HEK293 (cell line): Measurements from ENCODE around the gene WWOX.

Experiments used
- CTCF ChIA-PET: fragments of 350-600 bp; formaldehyde crosslinking; extraction: SDS; loops from one replicate; lab custom pipeline; 2021; ENCODE audit warnings: antibody characterized with exemption; lab: Yijun Ruan, JAX
- POLR2A ChIA-PET: fragments of 300-600 bp; formaldehyde crosslinking; extraction: SDS; loops from one replicate; lab custom pipeline; 2020; ENCODE audit warnings: antibody characterized with exemption, inconsistent platforms; lab: Yijun Ruan, JAX
- H3K27ac ChIP-seq: fragments of 200-500 bp; sonication (Bioruptor generic); 2 replicates; pipeline ENCODE4 v1.5.1; 2014; ENCODE audit warnings: low read depth, low read length, control low read depth, inconsistent platforms; ENCODE audit errors: extremely low read depth
- H3K36me3 ChIP-seq, 2 experiments: fragments of 200-500 bp in 1 of 2; sonication (Bioruptor generic) in 1 of 2; 1 replicate in 1 of 2; 2 replicates in 1 of 2; pipeline ENCODE4 v1.5.1; 2014 to 2017; ENCODE audit warnings: inconsistent platforms in 2 of 2, low read length in 2 of 2; ENCODE audit not compliant: control insufficient read depth in 2 of 2, insufficient read depth in 1 of 2
- H3K4me1 ChIP-seq: fragments of 200-500 bp; sonication (Bioruptor generic); 2 replicates; pipeline ENCODE4 v1.5.1; 2014; ENCODE audit warnings: mild to moderate bottlenecking, low read length, inconsistent platforms; ENCODE audit not compliant: control insufficient read depth, insufficient read depth
- H3K4me3 ChIP-seq: 2 replicates; pipeline ENCODE4 v1.5.1; 2011; ENCODE audit warnings: low read depth, mild to moderate bottlenecking, control low read depth, low read length, moderate library complexity
- H3K9me3 ChIP-seq: fragments of 200-500 bp; sonication (Bioruptor generic); 2 replicates; pipeline ENCODE4 v1.5.1; 2014; ENCODE audit warnings: low read depth, low read length, inconsistent platforms; ENCODE audit not compliant: control insufficient read depth, insufficient read depth
- KLF17 ChIP-seq: fragments of 450-650 bp; formaldehyde crosslinking; IDR thresholded peaks from 2 replicates; pipeline ENCODE4 v1.5.1; 2016; ENCODE audit warnings: missing biosample characterization, missing genetic modification characterization
- PRDM6 ChIP-seq: fragments of 450-650 bp; formaldehyde crosslinking; IDR thresholded peaks from 2 replicates; pipeline ENCODE4 v1.5.1; 2017; ENCODE audit warnings: missing biosample characterization, missing genetic modification characterization
- REPIN1 ChIP-seq: fragments of 450-650 bp; formaldehyde crosslinking; IDR thresholded peaks from 2 replicates; pipeline ENCODE4 v1.5.1; 2017; ENCODE audit warnings: missing biosample characterization, missing genetic modification characterization, low read depth
- ZBTB11 ChIP-seq: fragments of 450-650 bp; formaldehyde crosslinking; conservative IDR thresholded peaks from 2 replicates; pipeline ENCODE4 v1.5.1; 2016; ENCODE audit warnings: low read depth, missing biosample characterization, missing genetic modification characterization
- ZBTB21 ChIP-seq: fragments of 450-650 bp; formaldehyde crosslinking; IDR thresholded peaks from 2 replicates; pipeline ENCODE4 v1.5.1; 2017; ENCODE audit warnings: missing biosample characterization, missing genetic modification characterization
- ZNF18 ChIP-seq: fragments of 450-650 bp; formaldehyde crosslinking; IDR thresholded peaks from 2 replicates; pipeline ENCODE4 v1.5.1; 2016; ENCODE audit warnings: missing biosample characterization, missing genetic modification characterization
- ZNF350 ChIP-seq: fragments of 450-650 bp; formaldehyde crosslinking; IDR thresholded peaks from 2 replicates; pipeline ENCODE4 v1.5.0; 2017; ENCODE audit warnings: missing biosample characterization, mild to moderate bottlenecking, missing genetic modification characterization
- ZNF354C ChIP-seq: fragments of 450-650 bp; formaldehyde crosslinking; IDR thresholded peaks from 2 replicates; pipeline ENCODE4 v1.5.1; 2016; ENCODE audit warnings: missing biosample characterization, missing genetic modification characterization, low read depth, borderline replicate concordance
- ZNF366 ChIP-seq: fragments of 450-650 bp; formaldehyde crosslinking; conservative IDR thresholded peaks from 2 replicates; pipeline ENCODE4 v1.5.1; 2016; ENCODE audit warnings: missing biosample characterization, missing genetic modification characterization
- ZNF639 ChIP-seq: fragments of 450-650 bp; formaldehyde crosslinking; IDR thresholded peaks from 2 replicates; pipeline ENCODE4 v1.5.1; 2016; ENCODE audit warnings: missing biosample characterization, missing genetic modification characterization
- ZNF664 ChIP-seq: fragments of 450-650 bp; formaldehyde crosslinking; IDR thresholded peaks from 2 replicates; pipeline ENCODE4 v1.5.1; 2016; ENCODE audit warnings: missing biosample characterization, missing genetic modification characterization
- ZNF76 ChIP-seq: fragments of 450-650 bp; formaldehyde crosslinking; IDR thresholded peaks from 2 replicates; pipeline ENCODE4; 2016; ENCODE audit warnings: low read depth, missing biosample characterization, missing genetic modification characterization, borderline replicate concordance
- ZNF777 ChIP-seq: fragments of 450-650 bp; formaldehyde crosslinking; IDR thresholded peaks from 2 replicates; pipeline ENCODE4 v1.5.1; 2017; ENCODE audit warnings: missing biosample characterization, missing genetic modification characterization, borderline replicate concordance
- ZSCAN30 ChIP-seq: fragments of 450-650 bp; IDR thresholded peaks from 2 replicates; pipeline ENCODE4 v1.5.1; 2018; ENCODE audit warnings: missing biosample characterization, mild to moderate bottlenecking, missing genetic modification characterization, moderate library complexity
- ZSCAN4 ChIP-seq: fragments of 450-650 bp; formaldehyde crosslinking; IDR thresholded peaks from 2 replicates; pipeline ENCODE4 v1.5.1; 2017; ENCODE audit warnings: missing biosample characterization, missing genetic modification characterization

The WWOX gene

GRCh38 chr16:78183437-78184237, 84.2 kb downstream of the WWOX start:
- POLR2A ChIA-PET = no interaction called here
- H3K36me3 ChIP-seq = no peaks in the 10 kb centered on the region
- peak; percentile 74 for TF ChIP-seq ZNF664 (tag by site-specific recombination)
- peak; percentile 91 for TF ChIP-seq ZBTB11 (tag by site-specific recombination)
- no peak for TF ChIP-seq KLF17 (tag by site-specific recombination)
- TF ChIP-seq ZSCAN30 (tag by site-specific recombination) = 0 out of 2 replicates have a peak, but pooled peaks have one; percentile 26
- H3K9me3 ChIP-seq = no peaks in the 10 kb centered on the region
- H3K27ac ChIP-seq = peak overlapping the region; percentile 80
- peaks cover 17% of the 10 kb centered on the region for H3K4me1 ChIP-seq
- H3K4me3 ChIP-seq = no peak overlapping the region
- CTCF ChIA-PET = no interaction called here

GRCh38 chr16:78184238-78185183, 85.1 kb downstream of the WWOX start:
- H3K4me3 ChIP-seq = no peak overlapping the region
- no peaks in the 10 kb centered on the region for H3K9me3 ChIP-seq
- no peaks in the 10 kb centered on the region for H3K36me3 ChIP-seq
- ChIA-PET POLR2A (no interaction called here), CTCF (interaction anchor here (0.7 to 1.4 kb wide), 2 partner anchors 51 to 948 kb away, joined by 3 read pairs; no protein-coding TSS in a partner anchor)
- peaks cover 17% of the 10 kb centered on the region for H3K4me1 ChIP-seq
- peak overlapping the region; percentile 80 for H3K27ac ChIP-seq
- TF ChIP-seq ZNF350 (tag by site-specific recombination) (no peak), ZNF354C (tag by site-specific recombination) (no peak), ZBTB21 (peak; percentile 77), REPIN1 (tag by site-specific recombination) (no peak), ZNF639 (tag by site-specific recombination) (0 out of 2 replicates have a peak, but pooled peaks have one; percentile 58), ZNF777 (tag by site-specific recombination) (no peak), ZNF76 (tag by site-specific recombination) (peak; percentile 59; the same call in 1 of the 2 replicates), PRDM6 (tag by site-specific recombination) (peak; percentile 99), ZBTB11 (tag by site-specific recombination) (0 out of 2 replicates have a peak, but pooled peaks have one; percentile 7), ZNF18 (tag by site-specific recombination) (peak; percentile 37; the same call in 1 of the 2 replicates), ZSCAN4 (tag by site-specific recombination) (peak; percentile 49; the same call in 1 of the 2 replicates), ZNF366 (tag by site-specific recombination) (0 out of 2 replicates have a peak, but pooled peaks have one; percentile 39)
